Inflammatory macrophage (primary cell): ENCODE data around the gene KCNQ1OT1.
A peak's percentile ranks its signal among the peaks of the same experiment; 100 is the strongest.

ENCODE experiments used
- DNase-seq, 2 donors: peaks; one replicate each; pipeline ENCODE4 v3.0.0-alpha.2; 2020 to 2022

The KCNQ1OT1 gene

DNA sequence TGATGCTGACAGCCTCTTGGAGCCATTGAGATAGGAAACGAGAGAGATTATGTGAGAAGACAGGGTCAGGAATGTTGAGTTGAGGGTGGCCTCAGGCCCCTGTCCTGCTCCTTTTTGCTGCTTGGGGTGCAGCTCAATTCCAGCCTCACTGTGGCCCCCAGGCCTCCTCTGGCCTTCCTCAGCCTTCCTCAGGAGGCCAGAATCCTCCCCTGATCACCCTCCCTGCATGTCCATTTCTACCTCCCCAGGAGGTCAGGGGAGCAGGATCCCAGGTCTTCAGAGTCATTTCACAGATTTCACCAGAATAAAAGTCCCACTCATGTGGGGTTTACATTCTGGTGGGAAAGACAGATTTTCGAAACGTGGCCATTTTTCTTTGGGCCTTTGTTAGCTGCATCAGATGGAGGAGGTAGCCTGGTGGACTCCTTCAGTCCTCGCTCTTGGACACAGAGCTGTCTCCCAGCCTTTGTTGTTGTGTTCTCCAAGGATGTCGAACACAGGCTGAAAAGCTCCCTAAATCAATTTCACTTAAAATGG is 2.2 kb upstream of the KCNQ1OT1 start:
- no peak for DNase-seq

DNA sequence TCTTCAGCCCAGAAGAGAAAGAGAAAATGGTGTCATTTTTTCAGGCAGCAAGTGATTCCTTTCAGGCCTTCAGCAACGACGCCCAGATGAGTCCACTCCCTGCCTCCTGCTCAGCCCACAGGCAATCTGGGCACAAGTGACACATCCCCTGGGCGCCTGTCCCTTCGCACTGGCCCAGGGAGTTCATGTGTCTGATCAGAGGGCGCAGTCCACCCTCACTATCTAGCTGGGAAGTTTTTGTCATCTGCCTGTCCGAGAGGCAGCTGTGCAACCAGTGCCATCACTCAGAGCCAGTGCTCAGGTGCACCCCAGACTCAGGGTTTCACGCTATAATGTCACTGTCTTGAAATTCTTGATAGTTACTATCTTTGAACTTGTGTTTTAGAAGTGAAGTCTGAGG is 1.4 kb upstream of the KCNQ1OT1 start:
- DNase-seq: no peak

GRCh38 chr11:2700415-2701211 is 819 bp upstream of the KCNQ1OT1 start:
- peak; percentile 38 to 61 for DNase-seq

GRCh38 chr11:2699185-2699530 is 636 bp downstream of the KCNQ1OT1 start:
- DNase-seq: peak in 1 of 2 donors; percentile 5

DNA sequence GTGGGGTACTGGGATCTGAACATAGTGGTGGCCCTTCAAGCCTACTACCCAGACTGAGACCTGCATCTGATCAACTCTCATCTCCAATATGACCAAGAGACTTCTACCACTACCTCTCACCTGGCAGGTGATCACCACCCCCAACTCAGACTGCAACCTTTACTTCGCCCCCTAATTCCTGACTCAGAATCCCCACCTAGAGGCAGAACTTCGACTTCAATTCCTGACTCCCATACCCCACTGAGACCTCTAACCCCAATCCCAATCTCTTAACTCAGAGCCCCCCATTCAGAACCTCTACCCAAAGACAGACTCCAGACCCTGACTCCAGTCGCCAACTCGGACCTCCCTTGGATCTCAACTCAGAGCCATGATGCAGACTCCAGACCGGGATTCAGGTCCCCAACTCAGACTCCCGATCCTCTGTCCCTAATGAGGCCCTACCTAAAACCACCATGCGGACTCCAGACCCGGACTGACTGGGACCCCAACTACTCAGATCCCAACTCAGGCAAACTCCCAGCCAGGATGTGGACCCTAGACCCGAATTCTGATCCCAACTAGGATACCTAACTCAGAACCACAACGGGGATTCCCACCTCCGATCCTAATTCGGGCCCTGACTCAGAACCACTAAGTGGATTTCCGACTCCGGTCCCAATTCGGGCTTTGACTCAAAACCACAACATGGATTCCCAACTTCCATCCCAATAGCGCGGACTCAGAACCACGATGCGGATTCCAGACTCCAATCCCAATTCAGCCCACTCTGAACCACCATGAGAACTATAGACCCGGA is 1.2 kb downstream of the KCNQ1OT1 start:
- no peak for DNase-seq

DNA sequence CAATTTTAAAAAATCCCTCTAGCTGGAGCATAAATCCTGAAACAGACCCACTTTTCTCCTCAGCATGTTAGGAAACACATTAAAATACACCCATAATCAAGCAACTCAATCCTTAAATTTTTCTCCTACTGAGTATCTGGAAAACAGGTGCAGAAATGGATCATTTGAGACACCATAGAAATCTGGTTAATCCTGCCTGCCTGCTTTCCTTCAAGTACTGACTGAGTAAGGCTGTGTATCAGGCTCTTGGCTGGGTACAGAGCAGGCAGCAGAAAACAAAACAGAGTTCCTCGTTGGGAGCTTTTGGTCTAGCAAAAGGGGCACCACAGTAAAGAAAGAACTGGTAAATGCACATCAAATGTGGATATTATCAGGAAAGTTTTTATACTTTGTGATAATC is 1.9 kb downstream of the KCNQ1OT1 start:
- no peak for DNase-seq

DNA sequence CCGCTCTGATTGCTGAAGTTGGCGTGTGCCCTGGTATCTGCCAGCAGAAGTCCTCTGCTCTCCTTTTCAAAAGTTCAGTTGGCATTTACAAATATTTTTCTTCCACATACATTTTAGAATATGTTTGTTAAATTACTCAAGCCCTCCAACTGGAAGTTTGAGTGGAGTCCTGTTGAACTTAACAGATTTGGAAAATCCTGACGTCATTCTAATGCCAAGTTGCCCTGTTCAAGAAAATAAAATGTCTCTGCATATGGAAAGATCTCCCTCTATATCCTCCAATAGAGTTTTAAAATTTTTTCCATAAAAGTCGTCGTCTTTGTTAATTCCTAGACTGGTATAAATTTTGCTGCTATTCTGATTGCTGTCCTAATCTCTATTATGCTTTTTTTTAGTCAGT is 3.3 kb downstream of the KCNQ1OT1 start:
- no peak for DNase-seq

GRCh38 chr11:2694995-2695939 is 4.5 kb downstream of the KCNQ1OT1 start:
- no peak for DNase-seq

GRCh38 chr11:2694495-2694894 is 5.3 kb downstream of the KCNQ1OT1 start:
- no peak for DNase-seq

GRCh38 chr11:2693271-2694261 is 6.2 kb downstream of the KCNQ1OT1 start:
- DNase-seq: no peak

DNA sequence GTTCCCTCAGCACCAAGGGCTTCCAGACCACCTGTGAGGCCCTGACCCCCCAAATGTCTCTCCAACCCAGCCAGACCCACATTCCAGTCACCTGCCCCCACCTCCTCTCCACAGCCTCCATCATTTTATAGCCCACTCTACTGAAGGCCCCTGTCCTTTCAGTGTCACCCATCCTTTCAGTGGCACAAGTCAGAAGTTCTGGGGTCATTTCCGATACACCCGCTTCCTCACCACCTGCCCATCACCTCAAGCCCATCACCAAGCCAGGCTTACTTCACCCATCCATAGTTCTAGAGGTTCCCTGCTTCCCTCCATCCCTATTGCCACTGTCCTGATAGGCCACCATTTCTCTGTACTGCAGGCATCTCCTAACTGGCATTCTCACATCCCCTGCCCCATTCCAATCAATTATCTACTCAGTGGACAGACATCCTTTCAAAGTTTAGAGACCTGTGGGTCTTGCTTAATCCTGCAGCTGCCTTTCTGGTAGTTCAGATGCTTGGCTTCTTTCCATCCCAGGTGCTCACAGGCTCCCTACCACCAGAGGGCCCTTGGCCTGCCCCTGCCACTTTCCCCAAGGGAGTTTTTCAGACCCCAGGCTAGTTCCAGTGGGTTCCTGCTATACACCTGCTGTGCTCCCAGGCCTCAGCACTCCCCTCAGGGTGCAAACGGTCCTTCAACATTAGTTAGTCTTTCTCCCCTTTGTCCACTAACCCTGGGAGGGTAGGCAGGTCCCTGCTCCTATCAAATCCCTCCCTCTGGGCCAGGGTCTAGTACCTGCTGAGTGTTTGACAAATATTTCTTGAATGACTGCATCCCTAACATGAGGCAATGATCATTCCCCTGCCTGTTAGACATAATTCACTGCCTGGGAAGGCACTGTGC is 7.6 kb downstream of the KCNQ1OT1 start:
- DNase-seq: no peak

DNA sequence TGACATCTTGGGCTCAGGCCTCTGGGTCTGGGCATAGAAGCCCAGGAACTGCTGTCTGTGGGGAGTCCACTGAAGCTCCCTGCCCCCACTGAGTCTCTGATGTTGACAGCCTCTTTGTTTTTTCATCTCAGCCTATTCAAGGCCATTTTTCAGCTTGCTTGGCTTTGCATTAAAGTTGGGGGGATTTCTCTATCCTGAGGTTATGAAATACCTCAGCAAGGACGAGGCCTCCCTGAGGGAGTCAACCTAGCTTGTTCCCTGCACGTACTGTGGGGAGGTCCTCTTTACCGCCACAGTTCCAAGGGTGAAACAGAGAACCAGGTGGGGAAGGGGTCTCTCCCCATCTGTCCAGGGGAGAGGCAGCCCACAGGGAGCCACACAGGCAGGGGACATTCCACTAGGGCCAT is 8.4 kb downstream of the KCNQ1OT1 start:
- no peak for DNase-seq

DNA sequence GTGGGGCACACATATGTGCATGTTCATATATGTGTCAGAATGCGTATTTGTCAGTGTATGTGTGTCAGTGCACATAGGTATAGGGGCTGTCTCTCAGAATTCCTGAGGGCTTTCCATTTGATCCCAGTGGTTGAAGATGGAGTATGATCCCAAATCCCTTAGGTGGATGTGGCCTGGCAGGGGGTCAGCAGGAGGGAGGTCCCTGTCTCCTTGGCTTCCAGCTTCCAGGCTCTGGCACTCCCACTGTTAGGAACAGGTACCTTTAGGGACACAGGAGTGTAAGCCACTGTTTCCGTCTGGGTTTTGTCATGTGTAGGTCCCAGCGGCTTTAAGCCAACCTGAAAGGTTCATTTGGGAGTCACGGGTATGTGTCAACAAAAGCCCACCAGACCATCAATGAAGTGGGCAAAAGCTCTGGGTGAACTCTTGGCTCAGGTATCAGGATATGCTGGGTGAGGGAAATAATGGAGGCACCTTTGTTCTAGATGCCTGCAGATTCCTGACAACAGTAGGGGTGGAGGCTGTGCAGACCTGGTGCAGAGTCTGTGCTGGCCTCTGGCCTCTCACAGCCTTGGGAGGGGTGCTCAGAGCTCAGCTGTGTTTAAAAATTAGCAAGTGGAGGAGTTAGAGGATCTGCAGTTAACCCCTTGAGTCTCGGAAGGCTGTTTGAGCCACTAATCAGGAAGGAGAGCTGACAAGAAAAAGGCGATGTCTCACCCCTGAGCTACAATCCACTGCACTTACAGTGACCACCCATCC is 9.0 kb downstream of the KCNQ1OT1 start:
- DNase-seq: no peak

DNA sequence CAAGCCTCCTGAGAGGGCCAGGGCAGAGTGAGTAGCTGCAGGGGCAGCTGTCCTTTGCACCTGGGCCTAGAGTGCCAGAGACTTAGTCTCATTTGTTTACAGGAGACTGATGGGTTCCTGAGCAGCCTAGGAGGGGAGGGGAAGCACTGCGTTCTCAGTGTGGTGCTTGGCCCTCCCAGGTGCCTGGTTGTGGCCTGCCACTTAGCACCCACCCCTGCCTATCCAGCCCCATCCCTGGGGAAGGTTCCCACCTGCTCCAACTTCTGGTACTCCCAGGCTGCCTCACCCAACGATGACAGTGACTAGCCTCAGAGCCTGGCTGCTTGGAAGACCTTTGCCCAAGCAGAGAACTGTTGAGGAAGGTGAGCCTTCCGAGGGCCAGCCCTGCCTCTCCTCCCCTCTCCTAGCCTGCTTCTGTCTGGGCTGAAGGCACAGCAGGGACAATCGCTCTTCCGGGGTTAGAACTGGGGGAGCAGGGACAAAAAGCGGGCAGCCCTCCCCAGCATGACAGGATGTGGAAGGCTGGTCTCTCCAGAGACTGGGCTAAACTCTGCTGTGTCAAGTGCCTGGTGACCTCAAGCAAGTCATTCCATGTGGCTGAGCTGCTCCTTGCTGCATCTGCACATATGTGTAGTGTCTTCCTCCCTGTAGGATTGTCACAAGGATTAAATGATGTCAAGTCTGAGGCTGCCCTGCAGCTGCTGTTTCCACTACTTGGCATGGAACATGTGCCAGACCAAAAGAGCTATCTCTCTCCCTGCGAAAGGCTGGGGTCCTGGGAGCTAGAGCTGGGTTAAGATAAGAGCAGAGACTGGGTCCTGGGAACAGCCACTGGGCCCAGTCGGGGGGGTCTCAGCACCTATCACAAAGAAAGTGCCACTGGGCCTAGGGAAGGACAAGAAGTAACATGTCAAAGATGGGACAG is 9.9 kb downstream of the KCNQ1OT1 start:
- no peak for DNase-seq

DNA sequence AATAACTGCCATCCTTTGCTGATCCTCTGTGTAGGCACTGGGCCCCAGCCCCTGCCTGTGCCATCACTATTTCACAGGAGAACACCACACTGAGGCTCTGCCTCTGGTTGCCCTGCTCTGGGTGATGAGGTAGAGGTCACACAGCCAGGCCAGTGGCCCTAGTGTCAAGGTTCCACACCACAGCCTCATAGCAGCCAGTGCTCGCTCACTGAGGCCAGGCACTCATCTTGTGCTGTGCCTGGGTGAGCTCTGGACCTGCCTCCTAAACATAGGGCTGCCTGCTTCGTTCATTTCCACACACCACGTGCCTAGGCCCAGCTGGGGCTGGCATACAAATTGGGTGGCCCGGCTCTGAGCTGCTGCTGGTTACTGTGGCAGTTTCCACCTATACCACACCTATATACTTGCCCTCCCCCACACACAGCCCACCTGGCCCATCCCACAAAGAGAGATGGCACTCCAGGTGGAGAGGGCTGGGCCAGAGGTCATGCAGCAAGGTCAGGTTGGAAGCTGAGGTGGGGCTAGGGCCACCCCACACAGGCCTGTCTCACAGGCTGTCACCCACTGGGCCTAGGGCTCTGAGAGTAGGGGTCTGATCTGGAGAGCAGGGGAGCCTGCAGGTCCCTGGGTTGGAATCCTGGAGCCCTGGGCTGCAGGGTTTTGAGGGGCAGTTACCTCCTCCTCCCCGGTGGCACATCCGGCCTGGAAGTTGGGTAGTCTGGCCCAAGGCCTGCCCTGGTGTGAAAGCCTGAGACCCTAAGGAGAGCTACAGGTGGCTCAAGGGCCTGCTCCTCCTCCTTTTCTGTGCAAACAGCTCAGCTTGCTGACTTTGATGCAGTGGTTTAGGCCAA is 11.2 kb downstream of the KCNQ1OT1 start:
- no peak for DNase-seq

GRCh38 chr11:2687782-2688191 is 12.0 kb downstream of the KCNQ1OT1 start:
- DNase-seq: no peak

- no peak for DNase-seq
Measured at GRCh38 chr11:2687223-2687530, 12.6 kb downstream of the KCNQ1OT1 start.
